B cell (primary cell): Measurements from ENCODE around the gene UHRF2. TPM values are rescaled to one million over a fixed set of nuclear protein-coding genes. Genes with fewer than 3 reads are reported as not detected.

Experiments
- ATAC-seq: fragments of 200-7000 bp; cut with Tn5 transposase; one replicate; pipeline ENCODE4 v1.10.0; 2021; ENCODE audit warnings: low read depth, mild to moderate bottlenecking, moderate number of reproducible peaks, moderate library complexity
- CTCF ChIA-PET: fragments of 350-600 bp; sonication (Branson Sonifier 250); formaldehyde crosslinking; loops from one replicate; lab custom pipeline; 2021; ENCODE audit warnings: antibody characterized with exemption, inconsistent platforms; lab: Charles Lee
- POLR2A ChIA-PET: fragments of 350-600 bp; sonication (Branson Sonifier 250); formaldehyde crosslinking; loops from one replicate; lab custom pipeline; 2021; ENCODE audit warnings: antibody characterized with exemption; lab: Charles Lee
- DNase-seq: peaks from one replicate; pipeline ENCODE4 v3.0.0; 2013
- H2AFZ ChIP-seq: 2 replicates; pipeline ENCODE4 v1.6.1; 2012; ENCODE audit warnings: mild to moderate bottlenecking, low read depth, low read length; ENCODE audit not compliant: insufficient read depth, poor library complexity, severe bottlenecking
- H3K27ac ChIP-seq, 2 donors: 1 replicate in 1 of 2; 2 replicates in 1 of 2; pipeline ENCODE4 v1.5.1; 2012 to 2013; ENCODE audit warnings: low read length in 2 of 2, mild to moderate bottlenecking in 2 of 2, moderate library complexity in 1 of 2
- H3K27me3 ChIP-seq, 4 experiments: fragments of 200-600 bp in 1 of 4; sonication (generic) in 1 of 4; replicated peaks in 1 of 4; 1 replicate in 2 of 4; 2 replicates in 2 of 4; pipeline versions ENCODE4 v1.6.1 to v1.7.0; 2013 to 2016; ENCODE audit warnings: low read length in 3 of 4, mild to moderate bottlenecking in 2 of 4, mixed read lengths in 1 of 4, moderate library complexity in 1 of 4; ENCODE audit not compliant: insufficient read depth in 4 of 4, control insufficient read depth in 3 of 4; ENCODE audit errors: control extremely low read depth in 1 of 4
- H3K36me3 ChIP-seq, 2 experiments: replicated peaks in 1 of 2; 1 replicate in 1 of 2; 2 replicates in 1 of 2; pipeline versions ENCODE4 v1.6.1 to v1.7.1; 2013; ENCODE audit warnings: low read length in 1 of 2; ENCODE audit not compliant: insufficient read depth in 2 of 2, control insufficient read depth in 1 of 2; ENCODE audit errors: control extremely low read depth in 1 of 2, extremely low read depth in 1 of 2
- H3K4me1 ChIP-seq, 2 donors: fragments of 200-600 bp in 1 of 2; sonication (generic) in 1 of 2; 1 replicate in 1 of 2; 2 replicates in 1 of 2; pipeline versions ENCODE4 v1.5.1 to v1.6.1; 2013 to 2017; ENCODE audit warnings: low read length in 2 of 2; ENCODE audit not compliant: control insufficient read depth in 2 of 2, insufficient read depth in 2 of 2
- H3K4me2 ChIP-seq: replicated peaks from 2 replicates; pipeline ENCODE3; 2012; ENCODE audit warnings: mild to moderate bottlenecking, low read depth, low read length; ENCODE audit not compliant: poor library complexity, severe bottlenecking
- H3K4me3 ChIP-seq, 5 experiments: fragments of 200-600 bp in 1 of 5; sonication (generic) in 1 of 5; 1 replicate in 3 of 5; 2 replicates in 2 of 5; pipeline versions ENCODE4 v1.5.1 to v1.7.0; 2011 to 2016; ENCODE audit warnings: low read length in 4 of 5, mild to moderate bottlenecking in 4 of 5, low read depth in 2 of 5, control low read depth in 1 of 5, moderate library complexity in 1 of 5; ENCODE audit not compliant: insufficient read depth in 1 of 5; ENCODE audit errors: control extremely low read depth in 1 of 5, extremely low read depth in 1 of 5
- H3K79me2 ChIP-seq: fragments of 200-600 bp; sonication (generic); one replicate; pipeline ENCODE4 v1.6.0; 2016; ENCODE audit warnings: low read length; ENCODE audit not compliant: control insufficient read depth, insufficient read depth
- H3K9ac ChIP-seq: fragments of 200-600 bp; sonication (generic); 2 replicates; pipeline ENCODE4 v1.6.1; 2017; ENCODE audit warnings: mild to moderate bottlenecking, low read length, moderate library complexity
- H3K9me3 ChIP-seq, 3 donors: one replicate each; pipeline versions ENCODE4 v1.6.1 to v1.7.1; 2013; ENCODE audit warnings: low read length in 2 of 3; ENCODE audit not compliant: control insufficient read depth in 2 of 3, insufficient read depth in 1 of 3; ENCODE audit errors: control extremely low read depth in 1 of 3
- H4K20me1 ChIP-seq: 2 replicates; pipeline ENCODE4 v1.6.0; 2012; ENCODE audit warnings: mild to moderate bottlenecking, low read length; ENCODE audit not compliant: insufficient read depth, control insufficient read depth, poor library complexity, severe bottlenecking
- H3K27ac Mint-ChIP-seq: one replicate; pipeline ENCODE4 v1.8.0; 2021; ENCODE audit warnings: mixed read lengths
- H3K27me3 Mint-ChIP-seq: one replicate; pipeline ENCODE4 v1.8.0; 2021; ENCODE audit warnings: mixed read lengths
- H3K4me1 Mint-ChIP-seq: one replicate; pipeline ENCODE4 v1.8.0; 2021; ENCODE audit warnings: mixed read lengths
- H3K4me3 Mint-ChIP-seq: one replicate; pipeline ENCODE4 v1.8.0; 2021; ENCODE audit warnings: mixed read lengths
- H3K9me3 Mint-ChIP-seq: one replicate; pipeline ENCODE4 v1.8.0; 2022; ENCODE audit warnings: mixed read lengths; ENCODE audit not compliant: insufficient read depth
- CTCF ChIP-seq: fragments of 200-600 bp; IDR thresholded peaks from one replicate; pipeline ENCODE4 v1.8.0; 2022; ENCODE audit warnings: antibody characterized with exemption, mild to moderate bottlenecking
- EZH2 ChIP-seq: IDR thresholded peaks from 2 replicates; pipeline ENCODE4 v1.6.1; 2012; ENCODE audit warnings: borderline replicate concordance, low read depth, mild to moderate bottlenecking, moderate library complexity, low read length; ENCODE audit not compliant: insufficient read depth, poor library complexity, severe bottlenecking
- WGBS: methylation state at CpG from one replicate; pipeline ENCODE4 v1.1.5; 2013; ENCODE audit warnings: missing lambda C conversion rate; ENCODE audit not compliant: insufficient coverage; 5-methylcytosine and 5-hydroxymethylcytosine counted together
- intact Hi-C: fragments of 100-400 bp; cut with micrococcal nuclease; formaldehyde crosslinking; loops from one replicate; pipeline ENCODE4 v1.10.0; 2022
- polyA plus RNA-seq: library from polyadenylated mRNA; depleted of rRNA; stranded (reverse); fragments of >200 nt; gene quantifications from 2 replicates; pipeline ENCODE4 v1.2.3, GENCODE V29; 2012
- total RNA-seq, 2 donors: library from RNA; stranded (reverse); fragments of 120-200 nt in 1 of 2; gene quantifications; 1 replicate in 1 of 2; 2 replicates in 1 of 2; pipeline versions ENCODE4 v1.2.3 to v1.2.4, GENCODE V29; 2013 to 2022

The UHRF2 gene
- total and polyA plus RNA-seq, 2 donors (not counting 1 experiment from before 2014, with no cell fraction given): 85.6 to 153 TPM

- DNase-seq (no peak), ATAC-seq (no peak)
- H3K9ac ChIP-seq: no peak overlapping the region
- no peak overlapping the region for H3K4me3 ChIP-seq
- H2AFZ ChIP-seq: no peak overlapping the region
- Mint-ChIP-seq H3K4me3 (no peak overlapping the region), H3K27me3 (no peaks in the 10 kb centered on the region), H3K9me3 (no peaks in the 10 kb centered on the region), H3K27ac (no peak overlapping the region), H3K4me1 (no peaks in the 10 kb centered on the region)
- H3K27me3 ChIP-seq: no peaks in the 10 kb centered on the region
- ChIA-PET CTCF (no interaction called here), POLR2A (no interaction called here)
- no peaks in the 10 kb centered on the region for H4K20me1 ChIP-seq
- H3K79me2 ChIP-seq: no peaks in the 10 kb centered on the region
- no peaks in the 10 kb centered on the region for H3K4me1 ChIP-seq
- H3K36me3 ChIP-seq: peaks cover 3 to 37% of the 10 kb centered on the region in 2 experiments
- TF ChIP-seq EZH2 (no peak), CTCF (no peak)
- intact Hi-C loops: no loop called here
- no peak overlapping the region for H3K27ac ChIP-seq
- H3K9me3 ChIP-seq: no peaks in the 10 kb centered on the region
- no peak overlapping the region for H3K4me2 ChIP-seq
- no CpG with 5 or more reads among the region's 2 CpGs for WGBS
These were observed 93.6 kb downstream of the UHRF2 start for GRCh38 chr9:6506571-6506970.

GRCh38 chr9:6512085-6512657 lies 99.2 kb downstream of the UHRF2 start:
- ATAC-seq: no peak
- WGBS: 100% methylated on average over 1 of the region's 3 CpGs
- Histone ChIP-seq H3K9ac (no peak overlapping the region), H3K27me3 (no peaks in the 10 kb centered on the region), H3K4me3 (no peak overlapping the region), H3K9me3 (peaks cover 0 to 2% (median 0%) of the 10 kb centered on the region in 3 donors), H3K36me3 (peaks cover 2 to 4% of the 10 kb centered on the region in 2 experiments), H3K4me2 (no peak overlapping the region), H3K27ac (no peak overlapping the region), H4K20me1 (no peaks in the 10 kb centered on the region), H2AFZ (no peak overlapping the region), H3K4me1 (no peaks in the 10 kb centered on the region), H3K79me2 (no peaks in the 10 kb centered on the region)
- no peaks in the 10 kb centered on the region for H3K4me1 Mint-ChIP-seq
- TF ChIP-seq EZH2 (no peak), CTCF (no peak)
- no peaks in the 10 kb centered on the region for H3K9me3 Mint-ChIP-seq
- ChIA-PET POLR2A (no interaction called here), CTCF (no interaction called here)
- no peak for DNase-seq
- H3K4me3 Mint-ChIP-seq: no peak overlapping the region
- H3K27me3 Mint-ChIP-seq: no peaks in the 10 kb centered on the region
- H3K27ac Mint-ChIP-seq: no peak overlapping the region
- intact Hi-C loops: no loop called here
